ENCODE data around the gene EFCAB12. TPM values are rescaled to one million over a fixed set of nuclear protein-coding genes. Genes with fewer than 3 reads are reported as not detected.

EFCAB12 gene
- total and polyA plus RNA-seq, 2 of the 8 experiments (the other 6 are each of a cell fraction or from before 2014, with no cell fraction given), result 0.60 to 0.99 TPM

DNA sequence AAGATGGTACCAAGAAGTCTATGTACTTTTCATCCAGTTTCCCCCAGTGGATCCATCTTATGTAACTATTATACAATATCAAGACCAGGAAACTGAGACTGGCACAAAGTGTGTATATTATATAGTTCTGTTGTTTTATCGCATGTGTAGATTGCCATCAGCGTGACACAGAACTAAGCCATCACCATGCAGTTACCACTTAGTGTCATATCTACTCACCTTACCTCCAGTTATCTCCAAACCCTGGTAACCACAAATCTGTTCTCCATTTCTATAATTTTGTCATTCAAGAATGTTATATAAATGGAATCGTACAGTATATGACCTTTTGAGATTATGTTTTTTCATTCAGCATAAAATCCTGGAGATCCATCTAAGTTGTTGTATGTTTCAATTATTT, 34.7 kb upstream of the EFCAB12 start (continued):
- TF ChIP-seq, protein P1, sequence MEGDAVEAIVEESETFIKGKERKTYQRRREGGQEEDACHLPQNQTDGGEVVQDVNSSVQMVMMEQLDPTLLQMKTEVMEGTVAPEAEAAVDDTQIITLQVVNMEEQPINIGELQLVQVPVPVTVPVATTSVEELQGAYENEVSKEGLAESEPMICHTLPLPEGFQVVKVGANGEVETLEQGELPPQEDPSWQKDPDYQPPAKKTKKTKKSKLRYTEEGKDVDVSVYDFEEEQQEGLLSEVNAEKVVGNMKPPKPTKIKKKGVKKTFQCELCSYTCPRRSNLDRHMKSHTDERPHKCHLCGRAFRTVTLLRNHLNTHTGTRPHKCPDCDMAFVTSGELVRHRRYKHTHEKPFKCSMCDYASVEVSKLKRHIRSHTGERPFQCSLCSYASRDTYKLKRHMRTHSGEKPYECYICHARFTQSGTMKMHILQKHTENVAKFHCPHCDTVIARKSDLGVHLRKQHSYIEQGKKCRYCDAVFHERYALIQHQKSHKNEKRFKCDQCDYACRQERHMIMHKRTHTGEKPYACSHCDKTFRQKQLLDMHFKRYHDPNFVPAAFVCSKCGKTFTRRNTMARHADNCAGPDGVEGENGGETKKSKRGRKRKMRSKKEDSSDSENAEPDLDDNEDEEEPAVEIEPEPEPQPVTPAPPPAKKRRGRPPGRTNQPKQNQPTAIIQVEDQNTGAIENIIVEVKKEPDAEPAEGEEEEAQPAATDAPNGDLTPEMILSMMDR (IDR thresholded peaks at IDR 0.05; ENCODE audit: control extremely low read depth in 1 of 3, insufficient read depth in 1 of 3, low read depth in 1 of 3, low read length in 3 of 3), result no peak
- no peak for TF ChIP-seq SP4 (IDR thresholded peaks at IDR 0.05; ENCODE audit: low read length)
- no peak for TF ChIP-seq SP1 (IDR thresholded peaks at IDR 0.05; ENCODE audit: low read depth, low read length)

All from H1 (cell line).